HepG2 (cell line): ENCODE data around the gene SH3BP2.

Source experiments
- CBX1 ChIP-seq: IDR thresholded peaks from one replicate; pipeline ENCODE4 v1.6.1; 2016; ENCODE audit warnings: antibody characterized with exemption, low read depth
- HMGXB3 ChIP-seq: sonication (generic); formaldehyde crosslinking; IDR thresholded peaks from 2 replicates; pipeline ENCODE4 v1.4.0; 2020; ENCODE audit warnings: missing genetic modification reagents, borderline replicate concordance
- SUZ12 ChIP-seq: fragments of 150-350 bp; IDR thresholded peaks from 2 replicates; pipeline ENCODE4 v1.6.1; 2014; ENCODE audit warnings: low read depth, low read length
- ZNF776 ChIP-seq: sonication (generic); formaldehyde crosslinking; IDR thresholded peaks from 2 replicates; pipeline ENCODE4 v1.4.0; 2020; ENCODE audit warnings: mild to moderate bottlenecking, missing genetic modification reagents

GRCh38 chr4:2818351-2818939 lies 25.6 kb downstream of the SH3BP2 start:
- TF ChIP-seq CBX1: no peak
- no peak for TF ChIP-seq ZNF776 (CRISPR knock-in tag)
- no peak for TF ChIP-seq SUZ12
- TF ChIP-seq HMGXB3: no peak
